RWPE2 (cell line): ENCODE data around the gene DMD.

Experiments
- ATAC-seq: fragments of 200-7000 bp; cut with Tn5 transposase; 3 replicates; pipeline ENCODE4 v1.9.1; 2021; ENCODE audit warnings: low read depth
- DNase-seq: peaks from one replicate; pipeline ENCODE4 v3.0.0-alpha.2; 2020; ENCODE audit warnings: low spot score
- H3K27ac ChIP-seq: fragments of 450-650 bp; 2 replicates; pipeline ENCODE4 v1.5.1; 2017; ENCODE audit warnings: mild to moderate bottlenecking; ENCODE audit not compliant: poor library complexity, severe bottlenecking
- H3K27me3 ChIP-seq: fragments of 250-450 bp; sonication (Bioruptor Pico); 2 replicates; pipeline ENCODE4 v1.5.1; 2021; ENCODE audit warnings: mild to moderate bottlenecking, moderate library complexity; ENCODE audit not compliant: insufficient read depth, poor library complexity, severe bottlenecking
- H3K36me3 ChIP-seq: fragments of 250-450 bp; sonication (Bioruptor Pico); 2 replicates; pipeline ENCODE4 v1.5.1; 2020; ENCODE audit warnings: low read depth, mild to moderate bottlenecking, moderate library complexity
- H3K4me1 ChIP-seq: fragments of 250-450 bp; sonication (Bioruptor Pico); 2 replicates; pipeline ENCODE4 v1.5.1; 2021; ENCODE audit warnings: mild to moderate bottlenecking, moderate library complexity; ENCODE audit not compliant: insufficient read depth, poor library complexity, severe bottlenecking
- H3K4me3 ChIP-seq: fragments of 250-450 bp; sonication (Bioruptor Pico); 2 replicates; pipeline ENCODE4 v1.5.1; 2021; ENCODE audit warnings: mild to moderate bottlenecking, moderate library complexity; ENCODE audit not compliant: severe bottlenecking
- H3K9me3 ChIP-seq: fragments of 250-450 bp; sonication (Bioruptor Pico); 2 replicates; pipeline ENCODE4 v1.5.1; 2021; ENCODE audit warnings: mild to moderate bottlenecking, moderate library complexity; ENCODE audit not compliant: severe bottlenecking
- TF ChIP-seq, protein P1 (sequence below): fragments of 450-650 bp; IDR thresholded peaks from one replicate; pipeline ENCODE4 v1.5.1; 2017; ENCODE audit warnings: mild to moderate bottlenecking, moderate library complexity; ENCODE audit not compliant: poor library complexity, severe bottlenecking

The DMD gene

DNA sequence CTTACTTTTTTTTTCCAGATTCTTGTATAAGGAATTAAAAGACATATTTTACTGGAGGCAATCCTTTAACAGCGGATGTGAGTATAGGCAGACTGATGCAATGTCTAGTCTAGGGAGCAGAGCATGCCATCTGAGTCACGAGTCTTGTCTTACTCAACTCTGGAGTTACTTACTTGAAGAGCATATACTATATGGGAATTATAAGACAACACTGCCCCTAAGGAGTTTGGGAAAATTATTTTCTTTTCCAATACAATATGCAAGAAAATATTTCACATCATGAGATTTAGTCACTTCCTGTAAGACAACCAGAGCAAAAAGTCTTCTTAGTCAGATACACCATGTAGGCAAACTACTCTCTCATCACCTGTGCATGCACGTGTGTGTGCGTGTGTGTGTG lies 1602.2 kb downstream of the DMD start:
- no peaks in the 10 kb centered on the region for H3K36me3 ChIP-seq
- TF ChIP-seq, protein P1, sequence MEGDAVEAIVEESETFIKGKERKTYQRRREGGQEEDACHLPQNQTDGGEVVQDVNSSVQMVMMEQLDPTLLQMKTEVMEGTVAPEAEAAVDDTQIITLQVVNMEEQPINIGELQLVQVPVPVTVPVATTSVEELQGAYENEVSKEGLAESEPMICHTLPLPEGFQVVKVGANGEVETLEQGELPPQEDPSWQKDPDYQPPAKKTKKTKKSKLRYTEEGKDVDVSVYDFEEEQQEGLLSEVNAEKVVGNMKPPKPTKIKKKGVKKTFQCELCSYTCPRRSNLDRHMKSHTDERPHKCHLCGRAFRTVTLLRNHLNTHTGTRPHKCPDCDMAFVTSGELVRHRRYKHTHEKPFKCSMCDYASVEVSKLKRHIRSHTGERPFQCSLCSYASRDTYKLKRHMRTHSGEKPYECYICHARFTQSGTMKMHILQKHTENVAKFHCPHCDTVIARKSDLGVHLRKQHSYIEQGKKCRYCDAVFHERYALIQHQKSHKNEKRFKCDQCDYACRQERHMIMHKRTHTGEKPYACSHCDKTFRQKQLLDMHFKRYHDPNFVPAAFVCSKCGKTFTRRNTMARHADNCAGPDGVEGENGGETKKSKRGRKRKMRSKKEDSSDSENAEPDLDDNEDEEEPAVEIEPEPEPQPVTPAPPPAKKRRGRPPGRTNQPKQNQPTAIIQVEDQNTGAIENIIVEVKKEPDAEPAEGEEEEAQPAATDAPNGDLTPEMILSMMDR: peak; percentile 26
- DNase-seq (peak; percentile 33), ATAC-seq (peak; percentile 99)
- H3K4me3 ChIP-seq: no peak overlapping the region
- H3K9me3 ChIP-seq: no peaks in the 10 kb centered on the region
- H3K27me3 ChIP-seq: no peaks in the 10 kb centered on the region
- peaks cover 32% of the 10 kb centered on the region for H3K4me1 ChIP-seq
- H3K27ac ChIP-seq: peak overlapping the region; percentile 95

DNA sequence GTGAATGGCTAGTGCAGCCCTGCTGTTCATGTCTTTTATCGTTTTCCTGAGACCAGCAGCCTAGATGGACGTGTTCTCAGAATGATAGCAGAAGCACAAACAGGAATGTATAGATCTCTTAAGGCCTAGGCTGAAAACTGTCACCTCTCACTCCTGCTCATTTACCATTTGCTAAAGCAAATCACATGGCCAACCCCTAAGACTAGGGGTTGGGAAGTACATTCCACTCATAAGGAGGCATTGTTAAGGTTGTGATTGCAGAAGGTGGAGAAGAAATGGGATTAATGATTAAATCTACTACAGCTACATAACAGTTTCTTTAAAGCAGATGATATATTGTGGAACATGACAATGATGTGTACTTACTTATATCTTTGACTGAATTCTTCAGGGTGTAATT lies 1602.7 kb downstream of the DMD start:
- peaks cover 32% of the 10 kb centered on the region for H3K4me1 ChIP-seq

DNA sequence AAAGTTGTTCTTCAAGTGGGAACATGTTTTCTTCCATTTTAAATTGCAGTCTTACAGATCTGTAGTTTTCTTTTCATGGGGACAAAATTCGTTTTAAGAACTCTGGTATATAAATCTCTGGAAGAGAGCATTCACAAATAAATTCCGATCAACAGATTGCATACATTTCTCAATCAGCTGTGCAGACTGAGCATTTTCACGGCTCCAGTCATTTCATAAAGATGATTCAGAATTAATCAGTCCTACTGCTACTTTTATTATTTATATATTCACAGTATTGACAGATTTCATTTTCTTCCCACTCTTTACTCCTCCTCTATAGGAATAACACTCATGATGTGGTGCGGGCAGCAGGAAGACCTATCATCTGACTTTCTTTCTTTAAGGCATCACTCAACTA lies 1604.6 kb downstream of the DMD start:
- Histone ChIP-seq H3K4me3 (no peak overlapping the region), H3K27me3 (no peaks in the 10 kb centered on the region), H3K27ac (peak overlapping the region; percentile 95), H3K36me3 (no peaks in the 10 kb centered on the region), H3K4me1 (peaks cover 32% of the 10 kb centered on the region), H3K9me3 (no peaks in the 10 kb centered on the region)
- ATAC-seq: peak; percentile 26; the same call in 1 of the 3 replicates
- TF ChIP-seq, protein P1: no peak
- DNase-seq: no peak

More for the DNA sequence above, 1602.7 kb downstream of the DMD start:
- Histone ChIP-seq H3K36me3 (no peaks in the 10 kb centered on the region), H3K9me3 (no peaks in the 10 kb centered on the region), H3K27ac (peak overlapping the region; percentile 95), H3K27me3 (no peaks in the 10 kb centered on the region), H3K4me3 (no peak overlapping the region)
- DNase-seq: no peak
- ATAC-seq: peak; percentile 9; the same call in 2 of the 3 replicates
- TF ChIP-seq, protein P1: no peak

DNA sequence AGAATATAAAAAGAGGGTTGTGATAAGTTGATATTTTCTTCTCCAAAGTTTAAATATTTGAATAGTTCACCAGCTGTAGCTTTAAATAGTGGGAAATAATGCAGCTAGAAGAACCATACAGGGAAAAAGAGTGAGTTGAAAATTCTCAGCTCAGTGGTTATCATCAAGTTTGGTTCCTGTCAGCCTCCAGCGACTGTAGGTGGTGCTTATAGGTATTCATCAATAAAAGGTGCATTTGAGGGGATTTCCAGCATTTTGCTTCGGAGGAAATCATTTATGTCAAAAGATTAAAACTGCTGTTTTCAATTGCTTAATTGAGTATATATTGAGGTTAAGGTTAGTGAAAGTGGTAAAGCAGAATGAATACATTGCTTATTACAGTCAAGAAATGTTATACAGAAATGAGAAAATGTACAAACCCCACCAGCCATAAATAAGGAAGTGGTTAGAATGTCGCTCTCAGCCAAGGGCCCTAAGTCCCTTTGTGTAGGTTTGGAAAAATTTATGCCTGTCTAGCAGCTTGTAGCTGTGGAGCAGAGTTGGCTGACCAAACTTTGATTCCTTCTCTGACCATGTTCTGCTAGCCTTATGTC lies 1606.6 kb downstream of the DMD start:
- H3K27me3 ChIP-seq: no peaks in the 10 kb centered on the region
- TF ChIP-seq, protein P1: no peak
- no peaks in the 10 kb centered on the region for H3K36me3 ChIP-seq
- H3K4me3 ChIP-seq: no peak overlapping the region
- H3K27ac ChIP-seq: no peak overlapping the region
- H3K4me1 ChIP-seq: peaks cover 28% of the 10 kb centered on the region
- H3K9me3 ChIP-seq: no peaks in the 10 kb centered on the region
- DNase-seq: no peak
- no peak for ATAC-seq

DNA sequence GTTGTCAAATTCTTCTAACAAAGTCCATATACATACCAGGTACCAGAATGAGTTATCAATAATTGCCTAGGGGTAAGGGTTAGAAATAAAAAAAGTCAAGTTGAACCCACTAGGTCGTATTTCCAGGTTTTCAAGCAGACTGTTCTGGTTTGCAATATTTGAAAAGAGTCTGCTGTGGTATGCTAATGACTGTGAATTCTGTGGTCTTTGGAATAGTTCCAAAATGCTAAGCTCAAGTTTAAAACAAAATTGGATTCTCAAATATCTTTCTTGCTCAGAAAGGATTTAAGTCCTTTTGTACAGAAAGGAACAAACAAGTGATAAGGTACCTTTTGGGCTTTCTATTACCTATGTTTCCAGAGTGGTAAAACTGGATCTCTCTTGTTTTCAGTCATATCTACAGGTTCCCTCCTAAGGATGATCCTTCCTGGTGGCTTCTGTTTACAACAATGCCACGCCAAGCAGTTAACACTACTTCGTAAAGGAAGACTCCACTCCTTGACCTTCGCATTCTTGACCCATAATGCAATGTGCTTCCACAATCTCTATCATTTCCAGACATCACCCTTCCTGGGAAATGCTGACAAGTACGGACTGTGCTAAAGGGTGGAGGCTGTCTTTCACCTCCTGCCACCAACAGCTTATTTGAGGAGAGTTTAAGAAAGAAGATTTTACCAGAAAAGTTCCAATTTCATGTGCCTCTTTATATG lies 1607.8 kb downstream of the DMD start:
- no peak for ATAC-seq
- TF ChIP-seq, protein P1: no peak
- Histone ChIP-seq H3K4me3 (no peak overlapping the region), H3K36me3 (no peaks in the 10 kb centered on the region), H3K9me3 (no peaks in the 10 kb centered on the region), H3K4me1 (peaks cover 20% of the 10 kb centered on the region), H3K27ac (no peak overlapping the region), H3K27me3 (no peaks in the 10 kb centered on the region)
- no peak for DNase-seq
